Measurements from ENCODE around the gene EMSY. TPM values are rescaled to one million over a fixed set of nuclear protein-coding genes. Genes with fewer than 3 reads are reported as not detected.

Gene EMSY
- total RNA-seq, 1 experiment from 2014 or later, result 29.3 TPM

GRCh38 chr11:76542436-76542835, 97.6 kb downstream of the EMSY start:
- peaks cover 25 to 59% (median 56%) of the 10 kb centered on the region in 3 experiments; a peak in 6 of 7 replicates for H3K36me3 Mint-ChIP-seq (ENCODE audit: insufficient read depth in 1 of 3, low read depth in 3 of 3)
- H3K27me3 Mint-ChIP-seq (ENCODE audit: low read depth), result no peaks in the 10 kb centered on the region
- H3K4me1 Mint-ChIP-seq, result no peaks in the 10 kb centered on the region
- no peak overlapping the region for H3K4me3 Mint-ChIP-seq
- Histone ChIP-seq H2BK5ac (ENCODE audit: insufficient read length, low read length) (no peak overlapping the region), H3K27me3 (ENCODE audit: insufficient read depth, low read length) (no peaks in the 10 kb centered on the region), H2BK12ac (ENCODE audit: insufficient read length, low read depth, low read length) (no peak overlapping the region), H3K79me1 (ENCODE audit: insufficient read depth, low read depth, low read length, poor library complexity, severe bottlenecking) (no peaks in the 10 kb centered on the region), H3K4me1 (ENCODE audit: insufficient read depth, low read length) (no peaks in the 10 kb centered on the region), H2BK120ac (ENCODE audit: low read depth, low read length, poor library complexity, severe bottlenecking) (no peak overlapping the region), H3K9me3 (ENCODE audit: control insufficient read depth, low read depth, low read length) (no peaks in the 10 kb centered on the region), H2AK5ac (ENCODE audit: insufficient read length, low read length) (no peak overlapping the region), H3K27ac (ENCODE audit: insufficient read length, low read depth, low read length) (no peak overlapping the region), H2BK15ac (ENCODE audit: low read depth, low read length) (no peak overlapping the region), H3K9ac (ENCODE audit: extremely low read depth, insufficient read length, low read length) (no peak overlapping the region), H2AFZ (ENCODE audit: low read length) (no peak overlapping the region), H4K5ac (ENCODE audit: insufficient read length, low read depth, low read length) (no peak overlapping the region), H3K4ac (ENCODE audit: low read depth, low read length) (no peak overlapping the region), H3K23ac (ENCODE audit: insufficient read length, low read depth, low read length) (no peak overlapping the region), H3K56ac (ENCODE audit: insufficient read length, low read depth, low read length) (no peak overlapping the region), H4K91ac (ENCODE audit: insufficient read length, low read depth, low read length) (no peak overlapping the region), H3K14ac (ENCODE audit: insufficient read depth, low read length) (no peak overlapping the region), H3K4me2 (ENCODE audit: insufficient read depth, insufficient read length, low read length) (no peak overlapping the region), H3K23me2 (ENCODE audit: insufficient read length, low read depth, low read length, poor library complexity, severe bottlenecking) (no peaks in the 10 kb centered on the region), H2BK20ac (ENCODE audit: low read depth, low read length, poor library complexity, severe bottlenecking) (no peak overlapping the region), H3K79me2 (ENCODE audit: insufficient read depth, low read length) (no peaks in the 10 kb centered on the region), H3T11ph (ENCODE audit: low read length) (no peak overlapping the region), H3K18ac (ENCODE audit: insufficient read length, low read depth, low read length) (no peak overlapping the region), H4K20me1 (ENCODE audit: control insufficient read depth, insufficient read depth, insufficient read length) (no peaks in the 10 kb centered on the region), H4K8ac (replicated peaks; ENCODE audit: insufficient read length, low read depth, low read length) (no peak overlapping the region)
- no peak for TF ChIP-seq CTCF (conservative IDR thresholded peaks at IDR 0.05)
- H3K27ac Mint-ChIP-seq, result no peak overlapping the region
- WGBS (ENCODE audit: extremely low coverage, insufficient read length, low lambda C conversion rate), result 100% methylated on average over 1 of the region's 2 CpGs
- no peak for DNase-seq
- H3K9me3 Mint-ChIP-seq, result no peaks in the 10 kb centered on the region

All from H9 (cell line).